ENCODE data around the gene TMEM63C.

- no peak for TF ChIP-seq CTCF (IDR thresholded peaks at IDR 0.05; ENCODE audit: insufficient read depth, low read length, poor library complexity, severe bottlenecking)
- TF ChIP-seq EZH2phosphoT487 (conservative IDR thresholded peaks at IDR 0.05; ENCODE audit: low read length): no peak
These were observed 22.7 kb upstream of the TMEM63C start for GRCh38 chr14:77158882-77159255.
